Karpas-422 (cell line): ENCODE measurements around the gene DICER1. TPM values are rescaled to one million over a fixed set of nuclear protein-coding genes. Genes with fewer than 3 reads are reported as not detected.

Experiments
- DNase-seq: peaks from one replicate; pipeline ENCODE4 v3.0.0-alpha.2; 2015
- H2AFZ ChIP-seq: fragments of 200-600 bp; sonication (generic); 2 replicates; pipeline ENCODE4 v1.6.1; 2014; ENCODE audit warnings: antibody characterized with exemption, low read length, mixed read lengths
- H3K27ac ChIP-seq: fragments of 200-600 bp; sonication (generic); 2 replicates; pipeline ENCODE4 v1.5.1; 2014; ENCODE audit warnings: mild to moderate bottlenecking, low read length, moderate library complexity
- H3K27me3 ChIP-seq: fragments of 200-600 bp; sonication (generic); 2 replicates; pipeline ENCODE4 v1.6.1; 2014; ENCODE audit warnings: low read length, mixed read lengths
- H3K36me3 ChIP-seq: fragments of 200-600 bp; sonication (generic); 2 replicates; pipeline ENCODE4 v1.6.1; 2014; ENCODE audit warnings: low read length, mixed read lengths; ENCODE audit not compliant: insufficient read depth
- H3K4me1 ChIP-seq: fragments of 200-600 bp; sonication (generic); 2 replicates; pipeline ENCODE4 v1.6.1; 2014; ENCODE audit warnings: mild to moderate bottlenecking, low read length, mixed read lengths
- H3K4me2 ChIP-seq: fragments of 200-600 bp; sonication (generic); 2 replicates; pipeline ENCODE4 v1.6.1; 2014; ENCODE audit warnings: low read length, low read depth, mild to moderate bottlenecking; ENCODE audit not compliant: poor library complexity, severe bottlenecking
- H3K4me3 ChIP-seq: fragments of 200-600 bp; sonication (generic); 2 replicates; pipeline ENCODE4 v1.5.1; 2014; ENCODE audit warnings: mild to moderate bottlenecking, antibody characterized with exemption, low read length, mixed read lengths
- H3K79me2 ChIP-seq: fragments of 200-600 bp; sonication (generic); 2 replicates; pipeline ENCODE4 v1.6.1; 2014; ENCODE audit warnings: mild to moderate bottlenecking, low read length, mixed read lengths
- H3K9ac ChIP-seq: fragments of 200-600 bp; sonication (generic); 2 replicates; pipeline ENCODE4 v1.6.0; 2014; ENCODE audit warnings: low read length
- H3K9me2 ChIP-seq: fragments of 200-600 bp; sonication (generic), shearing (Covaris generic); replicated peaks from 2 replicates; pipeline ENCODE4 v1.6.0; 2014; ENCODE audit warnings: mild to moderate bottlenecking, low read length, moderate library complexity; ENCODE audit not compliant: insufficient read depth
- H3K9me3 ChIP-seq: fragments of 300-700, 200-600 bp; sonication (generic); 2 replicates; pipeline ENCODE4 v1.6.1; 2014; ENCODE audit warnings: low read length, mixed read lengths
- H4K20me1 ChIP-seq: fragments of 200-600 bp; sonication (generic); 2 replicates; pipeline ENCODE4 v1.6.1; 2014; ENCODE audit warnings: mild to moderate bottlenecking, antibody characterized with exemption, low read length, low read depth; ENCODE audit not compliant: insufficient read depth
- total RNA-seq: library from RNA; depleted of rRNA; stranded (reverse); fragments of >200 nt; shearing (Covaris generic); gene quantifications from 2 replicates; pipeline ENCODE4 v1.2.3, GENCODE V29; 2014; ENCODE audit warnings: low replicate concordance

DICER1 gene
- total RNA-seq, 1 experiment from 2014 or later, result 314 TPM

DNA sequence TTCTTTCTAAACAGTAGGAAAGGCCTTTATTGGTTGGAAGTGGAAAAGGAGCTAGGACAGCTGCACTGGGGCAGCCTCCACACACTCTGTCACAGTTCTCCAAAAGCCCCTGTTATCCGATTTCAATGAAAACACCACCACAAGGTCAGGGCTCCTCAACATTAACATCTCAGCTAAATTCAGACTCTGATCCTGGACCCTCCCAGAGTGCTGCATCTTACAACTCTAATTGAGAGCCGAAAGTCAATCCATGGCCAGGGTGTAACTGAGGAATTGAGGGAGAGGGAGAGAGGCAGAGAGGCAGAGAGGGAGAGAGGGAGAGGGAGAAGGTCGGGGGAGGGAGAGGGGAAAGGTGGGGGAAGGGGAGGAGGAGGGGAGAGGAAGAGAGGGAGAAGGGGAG lies 32.1 kb downstream of the DICER1 start:
- no peaks in the 10 kb centered on the region for H3K9me3 ChIP-seq
- H3K4me1 ChIP-seq, result peaks cover 10% of the 10 kb centered on the region; the same call in 1 of the 2 replicates
- H3K27ac ChIP-seq, result no peak overlapping the region
- H3K4me2 ChIP-seq, result no peak overlapping the region
- H3K36me3 ChIP-seq, result peaks cover 85% of the 10 kb centered on the region
- H3K4me3 ChIP-seq, result no peak overlapping the region
- H3K9me2 ChIP-seq, result no peaks in the 10 kb centered on the region
- H2AFZ ChIP-seq, result no peak overlapping the region
- DNase-seq, result no peak
- no peaks in the 10 kb centered on the region for H3K27me3 ChIP-seq
- H3K79me2 ChIP-seq, result peaks cover 91% of the 10 kb centered on the region
- H3K9ac ChIP-seq, result no peak overlapping the region
- H4K20me1 ChIP-seq, result no peaks in the 10 kb centered on the region

DNA sequence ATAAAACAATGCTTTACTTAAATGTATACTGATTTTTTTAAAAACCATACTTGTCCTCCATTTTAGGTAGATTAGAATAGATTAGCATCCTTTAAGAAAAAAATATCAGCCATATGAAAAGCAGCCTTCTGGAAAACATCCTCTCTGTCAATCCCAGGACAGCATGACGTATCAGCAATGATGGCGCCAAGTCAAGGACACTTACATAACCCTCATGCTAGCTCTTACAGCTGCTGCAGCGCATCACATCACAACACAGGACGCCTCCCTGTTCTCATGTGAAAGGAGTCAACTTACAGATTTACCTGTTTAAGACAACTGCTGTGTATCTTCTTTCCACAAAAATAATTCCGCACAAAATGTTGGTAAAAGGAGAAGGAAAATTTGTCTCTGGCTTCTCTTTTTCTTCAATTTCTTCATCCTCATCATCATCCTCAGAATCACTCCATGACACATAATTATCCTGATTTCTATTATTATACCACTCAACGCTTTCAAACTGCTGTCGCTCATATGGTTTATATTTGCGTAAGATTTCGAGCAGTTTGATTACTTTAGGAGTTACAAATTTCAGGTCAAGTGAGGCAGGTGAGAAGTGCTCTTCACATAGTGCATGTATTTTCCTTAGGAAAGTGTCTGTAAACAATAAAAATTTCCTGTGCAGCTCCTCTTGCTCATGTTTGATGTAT lies 33.3 kb downstream of the DICER1 start:
- no peak overlapping the region for H3K4me3 ChIP-seq
- no peak overlapping the region for H3K9ac ChIP-seq
- no peak overlapping the region for H3K4me2 ChIP-seq
- H3K36me3 ChIP-seq, result peaks cover 88% of the 10 kb centered on the region
- H3K9me3 ChIP-seq, result no peaks in the 10 kb centered on the region
- no peaks in the 10 kb centered on the region for H3K27me3 ChIP-seq
- no peak overlapping the region for H3K27ac ChIP-seq
- H2AFZ ChIP-seq, result no peak overlapping the region
- peaks cover 10% of the 10 kb centered on the region; the same call in 1 of the 2 replicates for H3K4me1 ChIP-seq
- H3K79me2 ChIP-seq, result peaks cover 94% of the 10 kb centered on the region
- no peaks in the 10 kb centered on the region for H3K9me2 ChIP-seq
- no peak for DNase-seq
- no peaks in the 10 kb centered on the region for H4K20me1 ChIP-seq

DNA sequence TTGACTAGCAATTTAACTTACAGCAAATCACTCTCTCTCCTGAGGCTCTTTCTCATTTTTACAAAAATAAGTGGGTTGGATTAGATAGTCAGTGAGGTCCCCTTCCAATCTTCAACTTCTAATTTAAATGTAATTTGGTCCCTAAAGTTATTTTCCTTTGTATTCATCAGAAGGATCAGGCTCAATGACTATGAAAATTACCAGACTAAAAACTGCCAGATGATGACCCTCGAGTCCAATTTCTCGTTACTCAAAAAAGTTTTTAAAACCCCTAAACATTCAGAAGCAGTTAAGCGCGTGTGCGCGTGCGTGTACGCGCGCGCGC lies 34.7 kb downstream of the DICER1 start:
- H3K9me3 ChIP-seq, result no peaks in the 10 kb centered on the region
- H3K9ac ChIP-seq, result no peak overlapping the region
- H3K27me3 ChIP-seq, result no peaks in the 10 kb centered on the region
- H3K36me3 ChIP-seq, result peaks cover 86% of the 10 kb centered on the region
- no peak overlapping the region for H3K4me2 ChIP-seq
- H3K9me2 ChIP-seq, result no peaks in the 10 kb centered on the region
- H3K27ac ChIP-seq, result no peak overlapping the region
- H3K4me1 ChIP-seq, result peaks cover 8% of the 10 kb centered on the region; the same call in 1 of the 2 replicates
- DNase-seq, result no peak
- H4K20me1 ChIP-seq, result no peaks in the 10 kb centered on the region
- peaks cover 93% of the 10 kb centered on the region for H3K79me2 ChIP-seq
- no peak overlapping the region for H3K4me3 ChIP-seq
- H2AFZ ChIP-seq, result no peak overlapping the region

DNA sequence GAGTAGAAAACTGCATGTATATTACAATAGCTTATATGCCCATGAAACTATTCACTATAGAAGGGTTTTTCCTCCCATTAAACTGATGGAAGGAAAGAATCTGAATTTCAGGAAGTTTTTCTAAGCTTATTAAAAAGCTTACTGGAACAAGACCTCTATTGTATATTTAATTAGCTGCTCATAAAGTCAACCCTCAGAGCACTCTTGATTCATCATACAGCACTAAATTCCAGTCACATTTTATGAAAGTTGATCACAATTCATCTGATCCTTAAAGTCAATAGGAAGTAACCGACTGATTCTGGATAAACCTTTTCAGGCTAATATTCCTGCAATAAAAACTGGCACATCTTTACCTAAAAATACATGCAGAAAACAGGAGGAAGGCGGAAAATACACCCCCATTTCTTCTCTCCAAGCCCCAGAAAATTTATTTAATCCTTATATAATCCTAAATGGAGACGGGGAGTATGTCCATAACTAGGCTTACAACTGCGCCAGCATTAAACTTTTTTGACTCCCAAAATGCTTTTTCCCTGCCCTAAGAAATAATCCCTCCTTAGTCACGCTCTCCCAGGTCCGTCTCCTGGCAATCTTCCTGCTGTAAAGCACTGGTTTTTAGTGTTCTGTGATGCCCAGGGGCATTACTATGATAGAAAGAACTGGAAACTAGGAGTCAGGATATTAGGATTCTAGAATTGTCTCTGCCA lies 35.3 kb downstream of the DICER1 start:
- peaks cover 3% of the 10 kb centered on the region; the same call in 1 of the 2 replicates for H3K4me1 ChIP-seq
- no peaks in the 10 kb centered on the region for H4K20me1 ChIP-seq
- no peak overlapping the region for H3K9ac ChIP-seq
- no peaks in the 10 kb centered on the region for H3K9me3 ChIP-seq
- no peaks in the 10 kb centered on the region for H3K9me2 ChIP-seq
- DNase-seq, result no peak
- no peak overlapping the region for H3K4me2 ChIP-seq
- no peak overlapping the region for H3K27ac ChIP-seq
- H3K4me3 ChIP-seq, result no peak overlapping the region
- H2AFZ ChIP-seq, result no peak overlapping the region
- peaks cover 86% of the 10 kb centered on the region for H3K36me3 ChIP-seq
- H3K27me3 ChIP-seq, result no peaks in the 10 kb centered on the region
- H3K79me2 ChIP-seq, result peaks cover 92% of the 10 kb centered on the region

DNA sequence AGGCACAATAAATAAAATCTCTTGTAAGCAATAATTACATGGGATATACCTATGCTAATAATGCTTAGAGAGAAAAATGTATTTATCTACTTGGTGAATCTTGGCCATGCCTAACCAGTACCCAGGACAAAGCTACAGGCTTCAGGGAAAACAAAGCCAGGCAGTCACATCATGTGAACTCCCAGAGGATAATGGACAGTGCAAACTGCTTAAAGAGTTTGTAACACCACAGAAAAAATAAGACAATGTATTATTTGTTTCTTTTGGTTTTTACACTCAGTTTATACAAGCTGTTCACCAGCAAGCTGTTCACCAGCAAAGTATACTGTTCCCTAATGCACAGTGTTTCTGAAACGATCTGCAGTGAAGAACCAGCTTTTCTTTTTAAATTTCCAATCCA lies 38.0 kb downstream of the DICER1 start:
- H2AFZ ChIP-seq, result no peak overlapping the region
- H3K4me1 ChIP-seq, result no peaks in the 10 kb centered on the region
- H3K4me3 ChIP-seq, result no peak overlapping the region
- peaks cover 92% of the 10 kb centered on the region for H3K79me2 ChIP-seq
- H4K20me1 ChIP-seq, result no peaks in the 10 kb centered on the region
- H3K4me2 ChIP-seq, result no peak overlapping the region
- H3K36me3 ChIP-seq, result peaks cover 89% of the 10 kb centered on the region
- H3K9ac ChIP-seq, result no peak overlapping the region
- no peaks in the 10 kb centered on the region for H3K9me2 ChIP-seq
- H3K27ac ChIP-seq, result no peak overlapping the region
- H3K9me3 ChIP-seq, result no peaks in the 10 kb centered on the region
- no peak for DNase-seq
- H3K27me3 ChIP-seq, result no peaks in the 10 kb centered on the region

DNA sequence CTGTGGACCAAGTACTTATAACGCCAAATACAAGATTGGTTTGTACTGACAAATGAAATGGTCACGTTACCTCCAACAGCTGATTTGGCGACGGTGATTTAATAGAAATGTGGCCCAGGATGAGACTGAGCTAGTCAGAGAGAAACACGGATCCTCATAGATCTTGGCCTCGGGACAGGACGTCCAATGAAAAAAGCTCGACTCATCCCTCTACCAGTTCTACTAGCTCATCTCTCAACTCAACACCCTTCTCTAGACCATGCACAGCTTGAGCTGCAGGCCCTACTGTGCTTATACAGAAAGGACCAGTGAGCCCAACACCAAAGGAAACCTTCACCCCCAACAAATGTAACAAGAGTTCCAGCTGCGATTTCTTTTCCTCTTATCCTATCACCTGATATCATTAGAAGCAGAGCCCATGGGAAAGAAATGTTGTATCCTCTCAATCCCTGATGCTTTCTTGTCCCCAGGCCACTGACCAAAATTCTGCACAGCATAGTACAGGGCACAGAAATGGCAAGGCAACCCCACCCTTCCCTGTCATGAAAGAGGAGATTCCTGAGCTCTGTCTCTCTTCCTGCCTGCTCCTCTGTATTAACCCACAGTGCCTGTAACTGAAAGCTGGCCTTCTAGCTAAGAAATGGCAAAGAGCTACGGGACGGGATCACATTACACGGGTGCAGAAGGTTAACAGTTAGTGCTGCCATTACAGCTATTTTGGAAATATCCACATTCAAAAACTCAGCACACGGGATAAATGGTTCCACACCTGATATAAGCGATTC lies 39.2 kb downstream of the DICER1 start:
- Histone ChIP-seq H4K20me1 (no peaks in the 10 kb centered on the region), H3K36me3 (peaks cover 89% of the 10 kb centered on the region; the same call in 1 of the 2 replicates), H3K9me3 (no peaks in the 10 kb centered on the region)

DNA sequence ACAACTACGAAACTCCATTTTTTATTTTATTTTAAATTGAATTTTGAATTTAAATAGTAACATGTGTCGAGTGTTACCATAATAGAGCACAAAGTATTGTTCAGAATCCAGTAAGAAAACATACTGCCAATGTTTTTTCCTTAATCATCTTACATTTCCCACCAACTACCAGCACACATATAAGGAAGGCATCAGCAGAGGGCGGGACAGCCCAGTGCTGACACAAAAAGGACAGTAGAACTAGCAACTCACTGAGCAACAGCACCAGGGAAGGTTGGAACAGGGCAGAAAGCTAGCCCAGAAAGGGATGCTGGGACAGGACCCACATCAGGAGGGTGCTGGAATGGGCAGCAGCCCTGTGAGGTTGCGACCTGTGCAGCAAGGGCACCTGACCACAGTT lies 43.9 kb downstream of the DICER1 start:
- Histone ChIP-seq H3K9me3 (no peaks in the 10 kb centered on the region), H3K9ac (no peak overlapping the region), H3K27me3 (no peaks in the 10 kb centered on the region), H3K27ac (no peak overlapping the region), H3K4me1 (no peaks in the 10 kb centered on the region), H4K20me1 (no peaks in the 10 kb centered on the region), H3K4me3 (no peak overlapping the region), H2AFZ (no peak overlapping the region), H3K9me2 (no peaks in the 10 kb centered on the region), H3K4me2 (no peak overlapping the region), H3K36me3 (peaks cover 95% of the 10 kb centered on the region), H3K79me2 (peaks cover 63% of the 10 kb centered on the region)
- DNase-seq, result no peak

More for the DNA sequence above, 39.2 kb downstream of the DICER1 start:
- no peak overlapping the region for H3K4me2 ChIP-seq
- no peak overlapping the region for H3K9ac ChIP-seq
- H3K79me2 ChIP-seq, result peaks cover 90% of the 10 kb centered on the region
- H2AFZ ChIP-seq, result no peak overlapping the region
- H3K27ac ChIP-seq, result no peak overlapping the region
- H3K4me1 ChIP-seq, result no peaks in the 10 kb centered on the region
- DNase-seq, result no peak
- no peak overlapping the region for H3K4me3 ChIP-seq
- H3K9me2 ChIP-seq, result no peaks in the 10 kb centered on the region
- H3K27me3 ChIP-seq, result no peaks in the 10 kb centered on the region

DNA sequence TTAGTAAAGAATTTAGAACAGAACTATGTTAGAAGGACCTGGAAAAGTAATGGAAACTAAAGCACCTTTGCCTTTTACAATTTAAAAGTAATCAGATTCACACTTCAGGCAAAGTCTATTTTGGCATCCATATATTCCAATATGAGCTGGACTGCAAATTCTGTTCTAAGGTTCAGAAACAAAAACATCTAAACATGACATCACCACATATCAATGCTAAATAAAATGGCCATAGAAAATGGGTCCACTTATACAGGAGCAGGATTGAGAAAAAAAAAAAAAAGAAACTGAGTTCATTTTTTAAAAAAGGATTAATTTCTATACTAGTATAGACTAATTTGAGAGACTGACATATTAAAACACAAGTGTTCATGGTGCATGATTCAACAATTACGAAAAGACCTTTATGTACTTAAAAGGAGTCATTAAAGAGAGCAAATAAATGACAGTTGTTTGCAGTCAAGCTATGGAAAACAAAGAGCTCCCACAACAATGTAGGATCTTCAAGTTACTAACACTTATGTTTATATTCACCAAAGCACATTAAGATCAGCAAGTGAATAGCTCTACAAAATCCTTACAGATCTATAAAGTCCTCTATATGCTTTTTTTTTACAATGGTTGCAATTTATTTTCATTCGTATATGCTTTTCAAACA lies 45.7 kb downstream of the DICER1 start:
- DNase-seq, result no peak
- peaks cover 94% of the 10 kb centered on the region for H3K36me3 ChIP-seq
- no peaks in the 10 kb centered on the region for H3K9me3 ChIP-seq

More for the DNA sequence above, 45.7 kb downstream of the DICER1 start:
- Histone ChIP-seq H3K9me2 (no peaks in the 10 kb centered on the region), H3K4me3 (no peak overlapping the region), H2AFZ (no peak overlapping the region), H3K27ac (no peak overlapping the region), H3K4me2 (no peak overlapping the region), H3K4me1 (no peaks in the 10 kb centered on the region), H3K27me3 (no peaks in the 10 kb centered on the region), H4K20me1 (no peaks in the 10 kb centered on the region), H3K9ac (no peak overlapping the region), H3K79me2 (peaks cover 51% of the 10 kb centered on the region)
